GM18526 (cell line): ENCODE measurements around the gene EHBP1.

ENCODE experiments used
- POLR2A ChIP-seq: IDR thresholded peaks from 3 replicates; pipeline ENCODE4 v1.6.1; 2011; ENCODE audit not compliant: insufficient read length; ENCODE audit errors: extremely low read depth

EHBP1 gene

GRCh38 chr2:62958206-62958605 is 252.7 kb downstream of the EHBP1 start:
- no peak for TF ChIP-seq POLR2A

DNA sequence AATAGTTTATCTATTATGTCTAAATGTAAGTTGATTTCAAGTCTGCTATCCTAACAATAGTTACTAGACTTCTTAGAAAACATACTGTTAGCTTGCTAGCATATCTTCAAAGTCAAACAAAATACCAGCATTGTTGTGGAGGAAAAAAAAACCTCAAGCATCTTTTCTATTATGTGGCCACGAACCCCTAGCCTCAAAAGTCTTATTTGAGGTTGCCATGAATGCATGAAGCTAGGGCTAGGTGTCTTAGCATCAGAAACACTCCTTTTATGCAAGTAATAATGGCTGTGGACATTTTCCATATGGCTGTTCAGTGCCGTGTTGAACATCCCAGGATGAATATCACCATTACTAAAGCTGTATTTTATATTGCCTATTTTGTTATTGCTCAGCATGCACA is 258.5 kb downstream of the EHBP1 start:
- TF ChIP-seq POLR2A, result no peak

DNA sequence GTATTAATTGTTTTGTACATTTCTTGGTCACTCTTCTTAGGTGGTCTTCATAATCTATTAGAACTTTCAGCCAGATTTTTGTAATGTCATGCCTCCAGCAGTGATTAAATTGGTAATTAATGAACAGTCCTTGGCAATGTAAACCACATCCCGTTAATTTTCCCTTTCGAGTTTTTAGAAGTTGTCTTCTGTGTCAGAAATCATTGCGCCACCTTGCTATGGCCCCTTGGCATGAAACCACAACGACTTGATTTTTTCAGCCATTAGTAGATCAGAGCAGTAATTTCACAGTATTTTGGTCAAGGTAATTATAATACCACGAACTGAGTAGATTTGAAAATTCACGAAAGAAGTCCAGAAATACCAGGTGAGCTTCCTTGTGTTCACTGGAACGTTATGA is 259.2 kb downstream of the EHBP1 start:
- no peak for TF ChIP-seq POLR2A

DNA sequence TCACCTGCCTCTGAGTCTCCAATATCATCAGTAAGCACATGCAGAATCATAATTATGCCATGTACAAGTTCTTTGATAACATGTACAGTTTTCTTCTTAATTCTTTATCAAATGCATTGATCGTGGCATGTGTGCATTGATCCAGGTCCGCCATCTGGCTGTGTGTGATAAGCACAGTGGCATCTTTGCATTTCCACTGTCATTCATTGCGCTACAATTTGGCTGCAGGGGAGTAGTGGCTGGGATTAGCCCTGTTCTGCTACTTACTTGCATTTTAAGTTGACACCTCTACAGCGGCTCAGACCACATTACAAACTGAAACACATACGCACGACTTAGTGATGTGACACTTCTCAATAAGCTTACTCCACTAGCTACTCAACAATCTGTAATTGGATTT is 261.5 kb downstream of the EHBP1 start:
- TF ChIP-seq POLR2A, result no peak

- TF ChIP-seq POLR2A, result no peak
Observed at GRCh38 chr2:62968168-62968567, 262.7 kb downstream of the EHBP1 start.

GRCh38 chr2:62968668-62969067 is 263.2 kb downstream of the EHBP1 start:
- no peak for TF ChIP-seq POLR2A

DNA sequence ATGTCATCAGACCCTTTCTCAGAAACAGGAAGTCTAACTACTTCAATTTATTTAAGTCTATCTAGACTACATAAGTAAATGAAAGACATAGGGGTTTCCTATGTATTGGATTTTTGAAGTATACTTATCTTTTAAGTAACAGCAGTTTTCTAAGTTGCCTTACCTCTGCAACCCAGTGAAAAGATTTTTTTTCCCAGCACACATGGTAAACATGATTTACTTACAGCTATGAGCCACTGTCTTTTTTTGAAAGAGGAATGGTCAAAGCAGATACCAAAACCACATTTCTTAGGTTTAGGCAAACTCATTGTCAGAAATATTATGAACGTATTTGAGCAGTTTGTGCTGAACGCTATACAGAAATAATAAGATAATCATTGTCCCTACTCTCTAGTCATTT is 266.4 kb downstream of the EHBP1 start:
- TF ChIP-seq POLR2A, result no peak

GRCh38 chr2:62972601-62973000 is 267.1 kb downstream of the EHBP1 start:
- TF ChIP-seq POLR2A, result no peak

DNA sequence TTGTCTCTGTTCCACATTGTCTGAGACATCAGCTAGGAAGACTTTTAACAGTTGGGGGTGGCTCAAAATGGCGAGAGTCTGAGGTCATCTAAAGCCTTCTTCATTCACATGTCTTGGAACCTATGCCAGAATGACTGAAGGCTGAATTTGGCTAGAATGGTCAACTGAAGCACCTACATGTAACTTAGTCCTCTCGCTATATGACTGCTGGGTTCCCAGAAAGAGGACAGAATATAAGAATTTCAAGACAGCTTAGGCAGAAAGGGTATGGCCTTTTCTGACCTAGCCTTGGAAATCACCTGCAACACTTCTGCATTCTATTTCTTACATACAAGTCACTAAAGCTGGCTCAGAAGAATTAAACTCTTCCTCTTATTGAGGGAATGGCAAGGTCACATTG is 269.5 kb downstream of the EHBP1 start:
- TF ChIP-seq POLR2A, result no peak

GRCh38 chr2:62991605-62992004 is 286.1 kb downstream of the EHBP1 start:
- no peak for TF ChIP-seq POLR2A

DNA sequence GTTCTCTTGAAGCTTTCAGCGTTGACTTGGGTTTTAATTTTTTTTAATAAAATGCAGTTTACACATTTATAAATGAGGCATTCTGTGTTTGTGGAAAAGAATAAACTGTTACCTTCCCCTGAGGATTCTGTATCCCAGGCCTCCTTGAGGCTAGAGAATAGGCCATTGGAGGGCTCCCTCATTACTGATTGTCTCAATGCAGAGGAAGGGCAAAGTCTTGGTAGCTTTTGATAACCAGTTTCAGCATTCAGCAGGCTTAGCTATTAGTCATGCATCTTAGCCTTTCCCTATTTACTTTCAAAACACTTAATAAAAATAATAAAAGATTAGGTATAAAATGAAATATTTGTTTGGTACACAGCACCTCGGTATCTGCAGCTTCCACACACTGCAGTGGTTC is 287.0 kb downstream of the EHBP1 start:
- no peak for TF ChIP-seq POLR2A

DNA sequence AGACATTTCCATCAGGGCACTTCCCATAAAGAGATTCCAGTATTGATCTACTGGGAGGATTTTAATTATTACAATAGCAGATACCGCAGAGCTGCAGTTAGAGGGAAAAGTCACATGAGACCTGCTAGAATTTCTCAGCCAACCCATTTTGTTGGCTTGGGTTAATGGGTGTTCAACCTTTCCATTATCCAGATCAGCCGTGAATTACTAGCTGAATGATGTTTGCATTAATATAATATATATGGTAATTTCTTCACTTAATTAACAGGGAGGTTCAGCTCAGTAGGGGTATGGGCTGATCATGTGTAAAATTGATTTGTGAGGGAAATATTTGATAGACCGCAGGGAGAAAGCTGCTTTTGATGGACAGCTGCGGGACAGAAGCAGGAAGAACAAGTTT is 288.7 kb downstream of the EHBP1 start:
- TF ChIP-seq POLR2A, result no peak

GRCh38 chr2:62996534-62997186 is 291.1 kb downstream of the EHBP1 start:
- no peak for TF ChIP-seq POLR2A

- TF ChIP-seq POLR2A, result no peak
Observed at GRCh38 chr2:62998949-62999348, 293.4 kb downstream of the EHBP1 start.

- no peak for TF ChIP-seq POLR2A
Observed at GRCh38 chr2:62999905-63000304, 294.4 kb downstream of the EHBP1 start.

DNA sequence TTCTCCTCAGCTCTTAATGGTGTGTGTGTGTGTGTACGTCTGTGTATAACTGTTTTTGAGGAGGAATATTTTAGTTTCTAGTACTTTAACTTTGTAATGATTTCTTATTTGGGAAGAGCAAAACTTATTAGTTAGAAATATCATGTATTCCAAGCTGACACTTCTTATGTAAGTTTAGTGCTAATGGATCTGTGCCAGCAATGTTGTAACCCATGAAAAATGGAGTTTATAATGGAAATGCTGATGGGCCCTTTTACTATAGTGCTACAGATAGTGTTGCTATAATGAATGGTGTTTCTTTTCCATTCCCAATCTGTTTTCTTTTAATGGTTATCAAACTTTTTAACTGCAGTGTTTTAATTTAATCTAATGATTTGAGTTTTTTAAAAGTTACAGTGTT is 295.3 kb downstream of the EHBP1 start:
- no peak for TF ChIP-seq POLR2A

- no peak for TF ChIP-seq POLR2A
Observed at GRCh38 chr2:63001576-63001975, 296.1 kb downstream of the EHBP1 start.

- no peak for TF ChIP-seq POLR2A
Observed at GRCh38 chr2:63003351-63003750, 297.8 kb downstream of the EHBP1 start.

DNA sequence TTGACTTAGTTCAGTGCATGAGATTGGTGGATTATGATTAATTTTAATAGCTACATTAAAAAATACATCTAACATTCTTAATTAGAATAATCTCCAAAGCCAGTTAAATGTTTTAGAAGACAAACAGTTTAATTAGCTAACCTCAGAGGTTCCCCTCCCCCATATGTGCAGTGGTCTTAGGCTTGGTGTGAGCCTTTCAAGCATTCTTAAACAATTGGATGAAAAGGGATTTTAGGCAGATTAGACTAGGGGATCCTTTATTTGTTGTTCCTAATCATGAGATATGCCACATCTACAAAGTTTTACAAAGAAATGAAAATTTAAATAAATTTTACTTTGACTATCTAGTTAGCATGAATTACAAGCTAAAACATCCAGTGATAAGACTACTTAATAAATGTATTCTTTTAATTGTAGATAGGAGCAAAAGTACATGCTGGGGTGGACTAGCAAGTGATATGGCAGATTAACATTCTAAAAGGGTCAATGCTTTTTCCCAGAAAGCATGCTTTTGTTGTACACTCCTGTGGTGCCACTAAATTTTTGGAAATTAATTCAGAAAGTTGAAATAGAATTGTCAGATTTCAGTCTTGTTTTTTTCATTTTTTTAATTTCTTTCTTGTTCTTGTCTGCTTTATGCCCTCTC is 302.4 kb downstream of the EHBP1 start:
- TF ChIP-seq POLR2A, result no peak
